Upper lobe of left lung (tissue), 6 donors: Measurements from ENCODE around the gene ATXN7L1. TPM values are rescaled to one million over a fixed set of nuclear protein-coding genes. Genes with fewer than 3 reads are reported as not detected.

Experiments
- ATAC-seq, 2 donors: fragments of 200-7000 bp; cut with Tn5 transposase; one replicate each; pipeline ENCODE4 v1.9.1; 2022; ENCODE audit warnings: mild to moderate bottlenecking in 2 of 2, moderate library complexity in 2 of 2; ENCODE audit not compliant: low FRiP score in 2 of 2
- DNase-seq, 2 donors: peaks; one replicate each; pipeline ENCODE4 v3.0.0-alpha.2; 2019 to 2020
- H3K27ac ChIP-seq, 4 donors: fragments of 200-600 bp; sonication (generic); one replicate each; pipeline ENCODE4 v1.5.1; 2016 to 2019
- H3K27me3 ChIP-seq, 4 donors: fragments of 200-600 bp; sonication (generic); one replicate each; pipeline ENCODE4 v1.5.1; 2017 to 2019
- H3K36me3 ChIP-seq, 4 donors: fragments of 200-600 bp; sonication (generic); one replicate each; pipeline ENCODE4 v1.5.1; 2016 to 2019
- H3K4me1 ChIP-seq, 4 donors: fragments of 200-600 bp; sonication (generic); one replicate each; pipeline ENCODE4 v1.5.1; 2018 to 2019
- H3K4me3 ChIP-seq, 4 donors: fragments of 200-600 bp; sonication (generic); one replicate each; pipeline ENCODE4 v1.5.1; 2017 to 2019; ENCODE audit warnings: mild to moderate bottlenecking in 2 of 4, moderate library complexity in 1 of 4
- H3K9me3 ChIP-seq, 4 donors: fragments of 200-600 bp; sonication (generic); one replicate each; pipeline ENCODE4 v1.5.1; 2018 to 2019
- EP300 ChIP-seq, 4 donors: sonication (generic); formaldehyde crosslinking; IDR thresholded peaks; one replicate each; pipeline ENCODE4 v1.5.1; 2017; ENCODE audit warnings: antibody characterized with exemption in 4 of 4, control low read depth in 2 of 4
- POLR2A ChIP-seq, 4 donors: fragments of 450-650 bp; IDR thresholded peaks; one replicate each; pipeline ENCODE4 v1.5.1; 2016 to 2017; ENCODE audit warnings: antibody characterized with exemption in 4 of 4, mild to moderate bottlenecking in 2 of 4
- POLR2AphosphoS5 ChIP-seq, 2 donors: sonication (generic); formaldehyde crosslinking; IDR thresholded peaks; one replicate each; pipeline ENCODE4 v1.5.1; 2017; ENCODE audit warnings: antibody characterized with exemption in 2 of 2
- WGBS, 2 donors: methylation state at CpG; one replicate each; pipeline ENCODE4 v1.1.5; 2017 to 2018; 5-methylcytosine and 5-hydroxymethylcytosine counted together
- total RNA-seq, 6 donors: library from RNA; depleted of rRNA in 4 of 6; stranded (reverse); fragments of >200 nt in 4 of 6; gene quantifications; one replicate each; pipeline versions ENCODE4 v1.1.0 to v1.2.1, GENCODE V29; 2016 to 2021
- TF ChIP-seq, protein P1 (sequence below), 6 experiments: fragments of 450-650 bp in 4 of 6; fragments of 200-600 bp in 2 of 6; sonication (generic) in 2 of 6; IDR thresholded peaks; one replicate each; pipeline ENCODE4 v1.5.1; 2016 to 2019; ENCODE audit warnings: antibody characterized with exemption in 6 of 6
- donor health status: DM: no; HTN: no; CAD: no; lungs with moderate emphysema.
- donor health status: DM: no; HTN: yes; CAD: no; lungs with severe emphysema.

ATXN7L1 gene
- total RNA-seq, 6 donors from 2014 or later = 7.1 to 43.0 (median 13.4) TPM

DNA sequence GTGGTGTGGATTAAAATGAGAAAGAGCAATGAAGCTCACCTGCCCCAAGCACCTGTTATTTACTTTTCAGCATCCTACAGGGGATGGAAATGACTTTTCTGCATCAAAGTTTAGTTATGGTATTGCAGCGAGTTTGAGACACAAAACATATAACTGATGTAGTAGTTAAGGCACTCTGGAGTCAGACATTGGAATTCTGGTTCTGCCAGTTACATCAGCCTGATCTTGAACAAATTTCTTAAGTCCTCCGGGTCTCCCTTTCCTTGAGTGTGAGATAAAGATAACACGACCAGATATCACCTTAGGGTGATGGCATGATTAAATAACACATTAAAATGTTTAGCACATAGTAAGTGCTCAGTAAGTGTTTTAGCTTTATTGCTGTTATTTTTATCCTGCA, 97.4 kb downstream of the ATXN7L1 start:
- DNase-seq (no peak), ATAC-seq (no peak)
- Histone ChIP-seq H3K27me3 (no peaks in the 10 kb centered on the region), H3K27ac (no peak overlapping the region), H3K4me3 (no peak overlapping the region), H3K36me3 (no peaks in the 10 kb centered on the region), H3K9me3 (no peaks in the 10 kb centered on the region), H3K4me1 (no peaks in the 10 kb centered on the region)
- WGBS, 2 donors = 82 to 86% methylated on average over 3 of the region's 3 CpGs
- TF ChIP-seq, protein P1, sequence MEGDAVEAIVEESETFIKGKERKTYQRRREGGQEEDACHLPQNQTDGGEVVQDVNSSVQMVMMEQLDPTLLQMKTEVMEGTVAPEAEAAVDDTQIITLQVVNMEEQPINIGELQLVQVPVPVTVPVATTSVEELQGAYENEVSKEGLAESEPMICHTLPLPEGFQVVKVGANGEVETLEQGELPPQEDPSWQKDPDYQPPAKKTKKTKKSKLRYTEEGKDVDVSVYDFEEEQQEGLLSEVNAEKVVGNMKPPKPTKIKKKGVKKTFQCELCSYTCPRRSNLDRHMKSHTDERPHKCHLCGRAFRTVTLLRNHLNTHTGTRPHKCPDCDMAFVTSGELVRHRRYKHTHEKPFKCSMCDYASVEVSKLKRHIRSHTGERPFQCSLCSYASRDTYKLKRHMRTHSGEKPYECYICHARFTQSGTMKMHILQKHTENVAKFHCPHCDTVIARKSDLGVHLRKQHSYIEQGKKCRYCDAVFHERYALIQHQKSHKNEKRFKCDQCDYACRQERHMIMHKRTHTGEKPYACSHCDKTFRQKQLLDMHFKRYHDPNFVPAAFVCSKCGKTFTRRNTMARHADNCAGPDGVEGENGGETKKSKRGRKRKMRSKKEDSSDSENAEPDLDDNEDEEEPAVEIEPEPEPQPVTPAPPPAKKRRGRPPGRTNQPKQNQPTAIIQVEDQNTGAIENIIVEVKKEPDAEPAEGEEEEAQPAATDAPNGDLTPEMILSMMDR (IDR thresholded peaks at IDR 0.05) = no peak
- no peak for TF ChIP-seq POLR2A (IDR thresholded peaks at IDR 0.05)
- no peak for TF ChIP-seq EP300 (IDR thresholded peaks at IDR 0.05)
- no peak for TF ChIP-seq POLR2AphosphoS5 (IDR thresholded peaks at IDR 0.05)

DNA sequence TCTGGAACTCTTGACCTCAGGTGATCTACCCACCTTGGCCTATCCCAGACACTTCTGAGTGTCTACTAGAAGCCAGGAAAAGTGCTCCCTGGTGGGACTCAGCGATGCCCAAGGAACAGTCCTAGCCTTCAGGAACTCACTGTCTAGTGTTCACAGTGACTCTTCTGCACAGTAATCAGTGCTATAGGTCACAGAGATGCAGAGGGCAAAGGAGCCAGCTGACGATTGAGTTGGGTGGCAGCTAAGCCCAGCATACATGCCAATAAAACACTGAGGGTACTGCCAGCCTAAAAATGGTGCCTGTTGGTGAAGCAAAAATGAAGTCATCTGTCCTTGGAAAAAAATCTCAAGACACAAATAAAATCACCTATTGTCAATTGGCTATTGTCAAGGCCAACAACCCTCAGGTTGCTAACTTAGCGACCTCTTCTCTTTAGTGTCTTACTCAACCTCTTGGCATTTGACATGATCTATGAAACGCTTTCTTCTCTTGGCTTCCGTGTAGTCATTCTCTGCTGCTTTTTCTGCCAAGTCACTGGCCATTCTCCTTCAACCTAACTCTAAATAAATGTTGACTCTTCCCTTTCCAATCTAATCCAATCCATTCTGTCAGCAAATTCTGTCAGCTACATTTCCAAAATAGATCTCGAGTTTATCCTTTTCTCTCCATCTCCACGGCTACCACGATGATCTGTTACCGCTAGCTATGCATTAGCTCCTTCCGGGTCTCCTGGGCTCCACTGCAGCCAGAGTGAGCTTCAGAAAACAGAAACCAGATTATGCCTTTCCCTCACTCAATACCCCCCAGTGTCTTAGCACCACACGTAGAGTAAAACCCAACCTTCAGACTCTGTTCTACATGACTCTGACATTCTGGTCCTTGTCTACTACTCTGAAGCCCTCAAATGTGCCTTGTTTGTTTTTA, 99.2 kb downstream of the ATXN7L1 start:
- Histone ChIP-seq H3K4me1 (no peaks in the 10 kb centered on the region), H3K4me3 (no peak overlapping the region), H3K27me3 (no peaks in the 10 kb centered on the region), H3K36me3 (no peaks in the 10 kb centered on the region), H3K27ac (no peak overlapping the region), H3K9me3 (no peaks in the 10 kb centered on the region)
- no peak for DNase-seq
- TF ChIP-seq, protein P1 (IDR thresholded peaks at IDR 0.05) = no peak
- TF ChIP-seq POLR2AphosphoS5 (IDR thresholded peaks at IDR 0.05) (no peak), POLR2A (IDR thresholded peaks at IDR 0.05) (no peak), EP300 (IDR thresholded peaks at IDR 0.05) (no peak)
- 73 to 86% methylated on average over 11 of the region's 11 CpGs for WGBS, 2 donors
- no peak for ATAC-seq

DNA sequence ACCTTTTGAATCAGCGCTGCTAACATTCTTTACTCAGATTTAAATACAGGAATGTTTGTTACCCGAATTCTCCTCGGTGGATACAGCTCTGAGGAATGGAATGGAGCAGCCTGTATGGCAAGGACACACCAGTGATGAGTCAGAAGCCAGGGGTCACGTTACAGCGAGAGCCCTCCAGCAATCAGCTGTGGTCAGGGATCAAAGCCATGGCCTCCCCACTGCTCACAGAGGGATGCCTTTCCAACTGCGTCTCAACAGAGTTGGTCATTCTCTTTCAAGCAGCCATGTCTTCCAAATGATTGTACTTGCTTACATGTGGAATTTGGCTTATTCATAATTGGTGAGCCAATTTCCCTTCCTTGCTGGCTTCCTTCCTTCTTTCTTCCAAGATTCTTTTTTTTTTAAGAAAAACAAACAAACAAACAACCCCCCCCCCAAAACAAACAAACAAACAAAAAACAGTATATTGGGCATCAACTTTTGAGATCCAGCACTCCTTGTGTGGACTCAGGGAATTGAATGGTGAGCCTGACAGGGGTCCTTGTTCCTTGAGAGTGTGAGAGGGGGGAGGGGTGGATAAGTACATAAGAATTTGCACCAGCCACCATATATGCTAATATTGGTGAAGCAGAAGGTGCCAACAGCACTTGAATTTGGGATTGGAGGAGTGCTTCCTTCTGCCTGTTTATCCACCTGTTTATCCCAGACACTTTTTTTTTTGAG, 100.2 kb downstream of the ATXN7L1 start:
- Histone ChIP-seq H3K27ac (no peak overlapping the region), H3K4me3 (no peak overlapping the region), H3K36me3 (no peaks in the 10 kb centered on the region), H3K9me3 (no peaks in the 10 kb centered on the region), H3K27me3 (no peaks in the 10 kb centered on the region), H3K4me1 (no peaks in the 10 kb centered on the region)
- no peak for DNase-seq
- TF ChIP-seq POLR2A (IDR thresholded peaks at IDR 0.05) = no peak
- TF ChIP-seq POLR2AphosphoS5 (IDR thresholded peaks at IDR 0.05) = peak in 1 of 2 donors; percentile 47
- WGBS, 2 donors = 83 to 89% methylated on average over 6 of the region's 6 CpGs
- ATAC-seq = peak; percentile 63 to 97

DNA sequence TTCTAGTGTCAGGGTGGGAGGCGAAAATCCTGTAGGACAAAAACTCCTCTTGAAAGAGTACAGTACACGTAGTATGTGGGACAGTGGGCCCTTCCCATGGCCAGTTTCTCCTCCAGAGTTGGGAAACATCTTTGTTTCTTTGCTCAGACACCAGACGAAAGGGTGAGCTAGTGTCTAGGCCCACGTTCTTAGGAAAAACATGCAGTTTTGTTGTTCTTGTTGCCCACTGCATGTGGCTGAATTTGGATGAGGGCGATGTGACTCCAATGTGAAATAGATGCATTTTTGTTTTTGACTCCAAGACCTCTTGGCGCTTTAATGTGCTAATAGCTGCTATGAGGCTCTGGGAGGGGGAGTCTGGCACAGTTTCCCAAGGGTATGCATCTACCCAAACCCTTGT, 100.8 kb downstream of the ATXN7L1 start:
- 93 to 99% methylated on average over 6 of the region's 6 CpGs for WGBS, 2 donors
- H3K27ac ChIP-seq = no peak overlapping the region

More for the DNA sequence above, 100.8 kb downstream of the ATXN7L1 start:
- Histone ChIP-seq H3K27me3 (no peaks in the 10 kb centered on the region), H3K4me3 (no peak overlapping the region), H3K9me3 (no peaks in the 10 kb centered on the region), H3K36me3 (no peaks in the 10 kb centered on the region), H3K4me1 (peaks cover 0 to under 1% (median 0%) of the 10 kb centered on the region in 4 donors)
- ATAC-seq (peak in 1 of 2 donors; percentile 58), DNase-seq (no peak)
- TF ChIP-seq POLR2A (IDR thresholded peaks at IDR 0.05) (no peak), POLR2AphosphoS5 (IDR thresholded peaks at IDR 0.05) (no peak), EP300 (IDR thresholded peaks at IDR 0.05) (no peak)
- TF ChIP-seq, protein P1 (IDR thresholded peaks at IDR 0.05) = no peak
